ENCODE measurements around the gene CUX1. TPM values are rescaled to one million over a fixed set of nuclear protein-coding genes. Genes with fewer than 3 reads are reported as not detected.
A peak's percentile ranks its signal among the peaks of the same experiment; 100 is the strongest.

The CUX1 gene
- total and polyA plus RNA-seq, 9 donors: 42.2 to 151 (median 126) TPM

GRCh38 chr7:102234801-102235550 lies 417.6 kb downstream of the CUX1 start:
- 91 to 94% (median 92%) methylated on average over 19 of the region's 19 CpGs for WGBS, 3 donors
- TF ChIP-seq CTCF (IDR thresholded peaks at IDR 0.05): no peak
- TF ChIP-seq POLR2A (IDR thresholded peaks at IDR 0.05): no peak
- no peak for TF ChIP-seq EP300 (IDR thresholded peaks at IDR 0.05)
- intact Hi-C loops (cut with DNase I): loop anchor here in 3 of 4 donors (5.0 to 10.0 kb wide), 3 partner anchors 418 to 548 kb away; partner anchors contain the start of gene CUX1 (in 3 of the 3)
- H3K4me1 ChIP-seq (ENCODE audit: insufficient read depth): no peaks in the 10 kb centered on the region
- no peaks in the 10 kb centered on the region for H3K36me3 ChIP-seq
- DNase-seq: no peak
- H3K27me3 ChIP-seq: no peaks in the 10 kb centered on the region
- no peaks in the 10 kb centered on the region for H3K9me3 ChIP-seq
- no peak overlapping the region for H3K27ac ChIP-seq
- no peak overlapping the region for H3K4me3 ChIP-seq

DNA sequence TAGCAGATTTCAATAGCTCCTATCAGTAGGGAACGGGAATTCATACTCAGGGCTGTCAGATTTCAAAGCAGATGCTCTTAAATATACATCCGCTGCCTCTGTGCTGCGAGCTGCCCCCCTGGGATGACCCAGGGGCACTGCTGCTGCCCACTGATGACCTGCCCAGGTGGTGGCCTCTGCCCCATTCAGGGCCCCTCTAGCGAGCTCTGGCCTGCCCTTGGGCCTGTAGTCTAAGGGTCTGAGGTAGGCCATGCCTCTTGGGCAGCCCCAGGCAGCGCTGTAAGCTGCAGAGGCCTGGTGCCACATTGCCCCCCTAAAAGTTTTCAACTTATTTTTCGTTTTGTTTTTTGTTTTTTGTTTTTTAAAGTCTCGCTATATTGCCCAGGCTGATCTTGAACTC lies 418.7 kb downstream of the CUX1 start:
- Histone ChIP-seq H3K27me3 (no peaks in the 10 kb centered on the region), H3K4me1 (ENCODE audit: insufficient read depth) (no peaks in the 10 kb centered on the region), H3K36me3 (no peaks in the 10 kb centered on the region), H3K9me3 (no peaks in the 10 kb centered on the region), H3K4me3 (no peak overlapping the region), H3K27ac (peak overlapping the region in 1 of 2 donors; percentile 25)
- no peak for TF ChIP-seq POLR2A (IDR thresholded peaks at IDR 0.05)
- TF ChIP-seq EP300 (IDR thresholded peaks at IDR 0.05): no peak
- TF ChIP-seq CTCF (IDR thresholded peaks at IDR 0.05): no peak
- intact Hi-C loops (cut with DNase I): loop anchor here (2.0 to 10.0 kb wide), 4 partner anchors 419 to 549 kb away; partner anchors contain the start of gene CUX1 (in 3 of the 4)
- no peak for DNase-seq
- WGBS, 3 donors: 80 to 91% (median 81%) methylated on average over 7 of the region's 7 CpGs

GRCh38 chr7:102236592-102237287 lies 419.3 kb downstream of the CUX1 start:
- H3K4me1 ChIP-seq (ENCODE audit: insufficient read depth): no peaks in the 10 kb centered on the region
- H3K4me3 ChIP-seq: no peak overlapping the region
- peak overlapping the region in 1 of 2 donors; percentile 25 for H3K27ac ChIP-seq
- TF ChIP-seq EP300 (IDR thresholded peaks at IDR 0.05) (no peak), POLR2A (IDR thresholded peaks at IDR 0.05) (no peak), CTCF (IDR thresholded peaks at IDR 0.05) (peak; percentile 76 to 81 (median 77))
- WGBS, 3 donors: 22 to 25% (median 23%) methylated on average over 14 of the region's 14 CpGs
- intact Hi-C loops (cut with DNase I): loop anchor here (2.0 to 10.0 kb wide), 4 partner anchors 419 to 549 kb away; partner anchors contain the start of gene CUX1 (in 3 of the 4)
- no peaks in the 10 kb centered on the region for H3K9me3 ChIP-seq
- DNase-seq: peak; percentile 58 to 78 (median 73)
- H3K27me3 ChIP-seq: no peaks in the 10 kb centered on the region
- H3K36me3 ChIP-seq: no peaks in the 10 kb centered on the region

DNA sequence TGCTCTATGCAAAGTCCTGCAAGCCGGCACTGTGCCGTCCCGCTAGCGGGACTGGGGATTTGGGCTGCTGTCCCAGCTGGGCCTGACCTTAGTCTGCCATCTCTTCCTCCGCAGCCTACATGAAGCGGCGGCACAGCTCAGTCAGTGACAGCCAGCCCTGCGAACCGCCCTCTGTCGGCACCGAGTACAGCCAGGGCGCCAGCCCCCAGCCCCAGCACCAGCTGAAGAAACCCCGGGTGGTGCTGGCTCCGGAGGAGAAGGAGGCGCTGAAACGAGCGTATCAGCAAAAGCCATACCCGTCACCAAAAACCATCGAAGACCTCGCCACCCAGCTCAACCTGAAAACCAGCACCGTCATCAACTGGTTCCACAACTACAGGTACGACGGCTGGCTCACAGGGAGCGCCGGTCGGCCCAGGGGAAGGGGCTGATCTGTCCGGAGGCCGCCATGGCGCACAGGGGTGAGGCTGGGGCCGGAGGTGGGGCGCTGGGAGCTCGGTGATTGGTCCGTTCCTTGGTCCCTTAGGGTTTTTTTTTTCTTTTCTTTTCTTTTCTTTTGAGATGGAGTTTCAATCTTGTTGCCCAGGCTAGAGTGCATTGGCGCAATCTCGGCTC lies 421.9 kb downstream of the CUX1 start:
- TF ChIP-seq EP300 (IDR thresholded peaks at IDR 0.05) (no peak), POLR2A (IDR thresholded peaks at IDR 0.05) (no peak), CTCF (IDR thresholded peaks at IDR 0.05) (no peak)
- Histone ChIP-seq H3K36me3 (no peaks in the 10 kb centered on the region), H3K27ac (no peak overlapping the region), H3K9me3 (no peaks in the 10 kb centered on the region), H3K27me3 (no peaks in the 10 kb centered on the region), H3K4me3 (no peak overlapping the region), H3K4me1 (ENCODE audit: insufficient read depth) (no peaks in the 10 kb centered on the region)
- no peak for DNase-seq
- 93 to 94% (median 93%) methylated on average over 34 to 35 of the region's 35 CpGs for WGBS, 3 donors
- intact Hi-C loops (cut with DNase I): loop anchor here in 3 of 4 donors (5.0 to 10.0 kb wide), 3 partner anchors 422 to 552 kb away; partner anchors contain the start of gene CUX1 (in 3 of the 3)

All from ovary (tissue), 9 donors.